IMR-90 (cell line): ENCODE results near the gene AGMO. TPM values are rescaled to one million over a fixed set of nuclear protein-coding genes. Genes with fewer than 3 reads are reported as not detected.

Source experiments
- ATAC-seq: fragments of 200-7000 bp; cut with Tn5 transposase; 2 replicates; pipeline ENCODE4 v1.9.1; 2020; ENCODE audit warnings: low read depth, mild to moderate bottlenecking, moderate library complexity
- BruUV-seq: library from RNA; stranded (reverse); fragments of 400-500 nt; replicated peaks from 2 replicates; lab custom pipeline; 2021; lab: Mats Ljungman, UMichigan
- CTCF ChIA-PET: fragments of 300-600 bp; formaldehyde crosslinking; extraction: SDS; loops from one replicate; lab custom pipeline; 2021; ENCODE audit warnings: antibody characterized with exemption; lab: Yijun Ruan, JAX
- POLR2A ChIA-PET: fragments of 300-600 bp; sonication (Branson Sonifier 250); formaldehyde crosslinking; loops from one replicate; lab custom pipeline; 2022; ENCODE audit warnings: antibody characterized with exemption; ENCODE audit not compliant: unreplicated experiment; lab: Charles Lee
- DNase-seq: peaks from one replicate; pipeline ENCODE4 v3.0.0; 2013
- H2AFZ ChIP-seq: replicated peaks from 2 replicates; pipeline ENCODE3; 2013; ENCODE audit warnings: low read length, mild to moderate bottlenecking; ENCODE audit not compliant: poor library complexity
- H2AK5ac ChIP-seq: 2 replicates; pipeline ENCODE4 v1.6.1; 2013; ENCODE audit warnings: low read depth, low read length, inconsistent platforms
- H2AK9ac ChIP-seq: replicated peaks from 2 replicates; pipeline ENCODE3; 2013; ENCODE audit warnings: mild to moderate bottlenecking, low read depth, low read length, moderate library complexity; ENCODE audit not compliant: poor library complexity
- H2BK120ac ChIP-seq: 2 replicates; pipeline ENCODE4 v1.6.1; 2013; ENCODE audit warnings: low read depth, low read length, inconsistent platforms
- H2BK15ac ChIP-seq: 3 replicates; pipeline ENCODE4 v1.6.1; 2013; ENCODE audit warnings: low read depth, low read length, inconsistent platforms
- H2BK20ac ChIP-seq: 2 replicates; pipeline ENCODE4 v1.6.1; 2013; ENCODE audit warnings: low read depth, mild to moderate bottlenecking, inconsistent platforms, low read length, moderate library complexity
- H2BK5ac ChIP-seq: 2 replicates; pipeline ENCODE4 v1.6.1; 2013; ENCODE audit warnings: mild to moderate bottlenecking, low read depth, low read length, inconsistent platforms; ENCODE audit not compliant: poor library complexity, severe bottlenecking
- H3K14ac ChIP-seq: replicated peaks from 2 replicates; pipeline ENCODE4 v1.6.1; 2013; ENCODE audit warnings: low read depth, low read length, inconsistent platforms
- H3K18ac ChIP-seq: 2 replicates; pipeline ENCODE4 v1.6.1; 2013; ENCODE audit warnings: low read depth, low read length, control low read depth
- H3K23ac ChIP-seq: 2 replicates; pipeline ENCODE4 v1.6.1; 2013; ENCODE audit warnings: low read depth, low read length, inconsistent platforms
- H3K27ac ChIP-seq: 2 replicates; pipeline ENCODE4 v1.5.1; 2013; ENCODE audit warnings: mild to moderate bottlenecking, control low read depth, low read length; ENCODE audit not compliant: insufficient read depth
- H3K27me3 ChIP-seq: 2 replicates; pipeline ENCODE4 v1.6.1; 2013; ENCODE audit warnings: low read length; ENCODE audit not compliant: control insufficient read depth, insufficient read depth
- H3K36me3 ChIP-seq: 2 replicates; pipeline ENCODE4 v1.6.1; 2013; ENCODE audit warnings: low read length, mixed read lengths; ENCODE audit not compliant: control insufficient read depth, insufficient read depth
- H3K4ac ChIP-seq: 2 replicates; pipeline ENCODE4 v1.6.1; 2013; ENCODE audit warnings: low read depth, low read length, inconsistent platforms
- H3K4me1 ChIP-seq: 2 replicates; pipeline ENCODE4 v1.6.1; 2013; ENCODE audit warnings: low read length, mixed read lengths; ENCODE audit not compliant: control insufficient read depth, insufficient read depth
- H3K4me2 ChIP-seq: 2 replicates; pipeline ENCODE4 v1.6.1; 2013; ENCODE audit warnings: low read depth, mild to moderate bottlenecking, control low read depth, low read length, moderate library complexity
- H3K4me3 ChIP-seq: 2 replicates; pipeline ENCODE4 v1.5.1; 2013; ENCODE audit warnings: low read depth, mild to moderate bottlenecking, control low read depth, low read length, moderate library complexity; ENCODE audit not compliant: insufficient read depth
- H3K56ac ChIP-seq: 2 replicates; pipeline ENCODE4 v1.6.1; 2013; ENCODE audit warnings: low read length, inconsistent platforms; ENCODE audit not compliant: insufficient read depth; ENCODE audit errors: extremely low read depth
- H3K79me1 ChIP-seq, 2 experiments: 2 replicates each; pipeline ENCODE4 v1.6.1; 2013; ENCODE audit warnings: low read length in 2 of 2, inconsistent platforms in 1 of 2, low read depth in 1 of 2
- H3K9ac ChIP-seq: 2 replicates; pipeline ENCODE4 v1.6.1; 2013; ENCODE audit warnings: low read depth, low read length, control low read depth
- H3K9me1 ChIP-seq: 2 replicates; pipeline ENCODE4 v1.6.1; 2013; ENCODE audit warnings: low read length, inconsistent platforms; ENCODE audit not compliant: insufficient read depth
- H3K9me3 ChIP-seq: 2 replicates; pipeline ENCODE4 v1.6.1; 2013; ENCODE audit warnings: low read length; ENCODE audit not compliant: control insufficient read depth, insufficient read depth
- H4K20me1 ChIP-seq: 2 replicates; pipeline ENCODE4 v1.6.1; 2013; ENCODE audit warnings: low read length, inconsistent platforms; ENCODE audit not compliant: insufficient read depth
- H4K5ac ChIP-seq: 2 replicates; pipeline ENCODE4 v1.6.1; 2013; ENCODE audit warnings: mild to moderate bottlenecking, low read depth, low read length, control low read depth
- H4K8ac ChIP-seq, 2 experiments: 2 replicates each; pipeline ENCODE4 v1.6.1; 2013; ENCODE audit warnings: low read depth in 2 of 2, low read length in 2 of 2, control low read depth in 1 of 2, inconsistent platforms in 1 of 2
- H4K91ac ChIP-seq: 2 replicates; pipeline ENCODE4 v1.6.1; 2013; ENCODE audit warnings: low read depth, low read length, inconsistent platforms; ENCODE audit not compliant: insufficient read depth
- FOS ChIP-seq: fragments of 150-350 bp; IDR thresholded peaks from 2 replicates; pipeline ENCODE4 v1.6.1; 2016; ENCODE audit warnings: low read depth, low read length
- WGBS, 2 experiments: methylation state at CpG; one replicate each; pipeline versions ENCODE4 v1.1.5 to v1.1.7; 2013; ENCODE audit warnings: missing lambda C conversion rate in 2 of 2; ENCODE audit not compliant: insufficient read length in 1 of 2; ENCODE audit errors: extremely low coverage in 2 of 2; 5-methylcytosine and 5-hydroxymethylcytosine counted together
- dilution Hi-C: fragments of 300-500 bp; cut with HindIII; formaldehyde crosslinking; loops from one replicate; pipeline ENCODE4 v1.14.3; 2018; ENCODE audit warnings: low sequenced_read_pairs; ENCODE audit not compliant: unreplicated experiment
- in situ Hi-C: fragments of 300-500 bp; cut with MboI; formaldehyde crosslinking; loops from 3 replicates; pipeline ENCODE4 v1.14.3; 2019; ENCODE audit warnings: low sequenced_read_pairs, inconsistent platforms, mixed read lengths
- intact Hi-C: fragments of 100-400 bp; cut with micrococcal nuclease; formaldehyde crosslinking; loops from 2 replicates; pipeline ENCODE4 v1.10.0; 2022
- polyA plus RNA-seq, 3 experiments: library from polyadenylated mRNA; depleted of rRNA; stranded (reverse); fragments of >200 nt; gene quantifications; 2 replicates each; pipeline ENCODE4 v1.2.3, GENCODE V29; 2012; ENCODE audit warnings: low replicate concordance in 1 of 3
- total RNA-seq: library from RNA; depleted of rRNA; stranded (reverse); fragments of >200 nt; gene quantifications from 2 replicates; pipeline ENCODE4 v1.2.3, GENCODE V29; 2012
- TF ChIP-seq, protein P1 (sequence below): fragments of 150-350 bp; IDR thresholded peaks from 2 replicates; pipeline ENCODE4 v1.6.1; 2017; ENCODE audit warnings: mild to moderate bottlenecking, antibody characterized with exemption, low read length, low read depth

Gene AGMO
- total and polyA plus RNA-seq, 2 of the 4 experiments (the other 2 are of a cell fraction), result not detected

DNA sequence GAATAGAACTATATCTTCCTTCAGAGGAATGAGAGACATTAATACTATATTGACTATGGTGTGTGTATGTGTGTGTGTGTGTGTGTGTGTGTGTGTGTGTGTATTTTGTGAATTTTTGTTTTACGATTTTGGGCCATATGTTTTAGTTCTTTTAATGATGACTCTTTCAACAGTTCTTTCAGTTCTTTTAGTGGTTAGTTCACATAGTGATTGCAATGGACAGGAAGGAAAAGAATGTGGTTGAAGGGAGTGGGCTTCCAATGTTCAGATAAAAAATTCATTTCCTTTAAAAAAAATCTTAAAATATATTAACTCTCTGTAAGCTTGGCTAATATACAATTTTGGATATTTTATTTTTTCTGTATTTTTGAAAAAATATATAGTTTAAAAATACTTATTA, 343.6 kb downstream of the AGMO start:
- Histone ChIP-seq H2BK5ac (no peak overlapping the region), H3K9me1 (no peaks in the 10 kb centered on the region), H3K79me1 (no peaks in the 10 kb centered on the region), H2AFZ (no peak overlapping the region), H2AK5ac (no peak overlapping the region), H4K5ac (no peak overlapping the region), H4K91ac (no peak overlapping the region), H2AK9ac (no peak overlapping the region), H2BK20ac (no peak overlapping the region), H4K8ac (no peak overlapping the region), H3K56ac (no peak overlapping the region), H4K20me1 (no peaks in the 10 kb centered on the region), H3K4me2 (no peak overlapping the region), H3K4me1 (no peaks in the 10 kb centered on the region), H2BK120ac (no peak overlapping the region), H3K36me3 (no peaks in the 10 kb centered on the region), H3K4ac (no peak overlapping the region), H2BK15ac (no peak overlapping the region), H3K14ac (no peak overlapping the region), H3K23ac (no peak overlapping the region), H3K9me3 (no peaks in the 10 kb centered on the region; the same call in 1 of the 2 replicates), H3K4me3 (no peak overlapping the region), H3K27me3 (no peaks in the 10 kb centered on the region), H3K27ac (no peak overlapping the region), H3K9ac (no peak overlapping the region), H3K18ac (no peak overlapping the region)
- BruUV-seq, result no TSS peak
- CTCF ChIA-PET, result no interaction called here
- intact Hi-C loops, result no loop called here
- TF ChIP-seq, protein P1, sequence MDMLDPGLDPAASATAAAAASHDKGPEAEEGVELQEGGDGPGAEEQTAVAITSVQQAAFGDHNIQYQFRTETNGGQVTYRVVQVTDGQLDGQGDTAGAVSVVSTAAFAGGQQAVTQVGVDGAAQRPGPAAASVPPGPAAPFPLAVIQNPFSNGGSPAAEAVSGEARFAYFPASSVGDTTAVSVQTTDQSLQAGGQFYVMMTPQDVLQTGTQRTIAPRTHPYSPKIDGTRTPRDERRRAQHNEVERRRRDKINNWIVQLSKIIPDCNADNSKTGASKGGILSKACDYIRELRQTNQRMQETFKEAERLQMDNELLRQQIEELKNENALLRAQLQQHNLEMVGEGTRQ, result no peak
- no peak for TF ChIP-seq FOS
- DNase-seq, result no peak
- WGBS, 2 experiments, result no CpG with 5 or more reads among the region's 1 CpG
- in situ Hi-C loops, result no loop called here
- dilution Hi-C loops, result no loop called here
- POLR2A ChIA-PET, result no interaction called here
- ATAC-seq, result no peak
